Stimulated activated naive CD8-positive, alpha-beta T cell treated with anti-CD3 and anti-CD28 coated beads, Interleukin-15, Interleukin-2, amounts not matched to agents 100 ng/mL and 50 ng/mL, for 24 hours (primary cell): Measurements from ENCODE around the gene CHRNA3.

Experiments
- H3K27ac Mint-ChIP-seq: one replicate; pipeline ENCODE4 v1.8.0; 2021; ENCODE audit warnings: mild to moderate bottlenecking, mixed read lengths
- H3K27me3 Mint-ChIP-seq: one replicate; pipeline ENCODE4 v1.8.0; 2021; ENCODE audit warnings: mixed read lengths
- H3K36me3 Mint-ChIP-seq: one replicate; pipeline ENCODE4 v1.8.0; 2021; ENCODE audit warnings: low read depth, mixed read lengths
- H3K4me1 Mint-ChIP-seq: one replicate; pipeline ENCODE4 v1.8.0; 2021; ENCODE audit warnings: low read depth, mixed read lengths
- H3K4me3 Mint-ChIP-seq: one replicate; pipeline ENCODE4 v1.8.0; 2021; ENCODE audit warnings: mild to moderate bottlenecking, mixed read lengths
- H3K9me3 Mint-ChIP-seq: one replicate; pipeline ENCODE4 v1.8.0; 2021; ENCODE audit warnings: mixed read lengths

CHRNA3 gene

GRCh38 chr15:78620527-78621421, at the start of gene CHRNA3:
Gene CHRNA3, minus strand, starts transcription at chr15:78620996. Its CDS starts 202 bp downstream, at chr15:78620794.
- no peaks in the 10 kb centered on the region for H3K9me3 Mint-ChIP-seq
- no peak within 1 kb of the TSS for H3K27ac Mint-ChIP-seq
- H3K4me1 Mint-ChIP-seq = peaks cover 10% of the 10 kb centered on the region
- peak within 1 kb of the TSS; percentile 35 for H3K4me3 Mint-ChIP-seq
- H3K36me3 Mint-ChIP-seq = no peaks in the 10 kb centered on the region
- peaks cover 46% of the 10 kb centered on the region for H3K27me3 Mint-ChIP-seq

GRCh38 chr15:78668987-78669386, 48.2 kb upstream of the CHRNA3 start:
- no peaks in the 10 kb centered on the region for H3K36me3 Mint-ChIP-seq
- H3K27ac Mint-ChIP-seq = no peak overlapping the region
- peaks cover 14% of the 10 kb centered on the region for H3K4me1 Mint-ChIP-seq
- H3K27me3 Mint-ChIP-seq = no peaks in the 10 kb centered on the region
- no peaks in the 10 kb centered on the region for H3K9me3 Mint-ChIP-seq
- H3K4me3 Mint-ChIP-seq = no peak overlapping the region

GRCh38 chr15:78667578-78668236, 46.9 kb upstream of the CHRNA3 start:
- no peaks in the 10 kb centered on the region for H3K36me3 Mint-ChIP-seq
- H3K4me3 Mint-ChIP-seq = no peak overlapping the region

GRCh38 chr15:78666010-78666409, 45.2 kb upstream of the CHRNA3 start:
- Mint-ChIP-seq H3K27me3 (no peaks in the 10 kb centered on the region), H3K27ac (no peak overlapping the region), H3K36me3 (no peaks in the 10 kb centered on the region), H3K4me1 (peaks cover 16% of the 10 kb centered on the region), H3K9me3 (no peaks in the 10 kb centered on the region), H3K4me3 (no peak overlapping the region)

More at GRCh38 chr15:78667578-78668236, 46.9 kb upstream of the CHRNA3 start:
- Mint-ChIP-seq H3K4me1 (peaks cover 15% of the 10 kb centered on the region), H3K9me3 (no peaks in the 10 kb centered on the region), H3K27ac (no peak overlapping the region), H3K27me3 (no peaks in the 10 kb centered on the region)

GRCh38 chr15:78663703-78664102, 42.9 kb upstream of the CHRNA3 start:
- H3K9me3 Mint-ChIP-seq = no peaks in the 10 kb centered on the region
- no peaks in the 10 kb centered on the region for H3K36me3 Mint-ChIP-seq
- H3K4me3 Mint-ChIP-seq = no peak overlapping the region
- H3K27ac Mint-ChIP-seq = no peak overlapping the region
- no peaks in the 10 kb centered on the region for H3K27me3 Mint-ChIP-seq
- peaks cover 16% of the 10 kb centered on the region for H3K4me1 Mint-ChIP-seq

DNA sequence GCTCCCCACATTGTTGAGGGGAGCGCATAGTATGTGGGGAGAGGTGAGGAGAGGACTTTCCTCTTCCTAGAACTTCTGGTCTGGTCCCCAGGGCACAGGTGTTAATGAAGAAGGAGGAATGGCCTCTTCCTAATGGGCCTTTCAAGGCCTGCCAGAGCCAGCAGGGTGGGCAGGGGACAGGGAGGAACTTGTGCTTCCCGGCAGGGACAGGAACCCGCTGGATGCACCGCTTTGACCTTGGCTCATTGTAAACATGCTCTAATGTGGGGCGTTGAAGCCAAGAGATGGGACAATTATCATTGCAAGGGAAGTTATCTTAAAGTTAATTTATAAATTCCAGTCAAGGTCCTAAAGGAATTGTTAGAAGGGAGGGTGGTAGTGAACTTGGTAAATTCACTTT, 41.2 kb upstream of the CHRNA3 start:
- no peaks in the 10 kb centered on the region for H3K36me3 Mint-ChIP-seq
- peaks cover 16% of the 10 kb centered on the region for H3K4me1 Mint-ChIP-seq
- no peak overlapping the region for H3K4me3 Mint-ChIP-seq
- no peaks in the 10 kb centered on the region for H3K27me3 Mint-ChIP-seq
- no peaks in the 10 kb centered on the region for H3K9me3 Mint-ChIP-seq
- no peak overlapping the region for H3K27ac Mint-ChIP-seq

DNA sequence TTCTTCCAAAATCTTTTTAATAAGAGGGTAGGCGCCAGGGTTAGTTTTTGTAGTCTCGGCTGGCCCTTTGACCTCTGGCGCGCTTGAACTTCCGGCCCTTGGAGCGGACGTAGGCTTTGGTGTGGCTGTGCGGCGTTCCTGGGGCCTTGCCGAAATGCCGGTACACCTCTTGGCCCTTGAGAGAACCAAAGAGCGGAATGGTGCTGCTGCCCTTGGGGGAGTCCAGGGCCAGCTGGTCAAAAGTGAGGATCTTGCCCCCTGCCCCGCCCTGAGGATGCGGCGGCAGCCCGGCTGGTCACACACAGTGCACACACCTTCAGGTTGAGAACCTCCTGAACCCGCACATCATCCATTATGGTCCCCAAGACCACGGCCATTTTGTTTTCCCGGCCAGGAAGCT, 40.2 kb upstream of the CHRNA3 start:
- Mint-ChIP-seq H3K36me3 (no peaks in the 10 kb centered on the region), H3K27me3 (no peaks in the 10 kb centered on the region), H3K27ac (no peak overlapping the region), H3K4me3 (no peak overlapping the region), H3K9me3 (no peaks in the 10 kb centered on the region), H3K4me1 (peaks cover 8% of the 10 kb centered on the region)

- H3K4me1 Mint-ChIP-seq = peaks cover 4% of the 10 kb centered on the region
- no peaks in the 10 kb centered on the region for H3K9me3 Mint-ChIP-seq
- no peaks in the 10 kb centered on the region for H3K27me3 Mint-ChIP-seq
- no peak overlapping the region for H3K4me3 Mint-ChIP-seq
- no peak overlapping the region for H3K27ac Mint-ChIP-seq
- H3K36me3 Mint-ChIP-seq = no peaks in the 10 kb centered on the region
Observed at GRCh38 chr15:78660584-78660983, 39.8 kb upstream of the CHRNA3 start.

DNA sequence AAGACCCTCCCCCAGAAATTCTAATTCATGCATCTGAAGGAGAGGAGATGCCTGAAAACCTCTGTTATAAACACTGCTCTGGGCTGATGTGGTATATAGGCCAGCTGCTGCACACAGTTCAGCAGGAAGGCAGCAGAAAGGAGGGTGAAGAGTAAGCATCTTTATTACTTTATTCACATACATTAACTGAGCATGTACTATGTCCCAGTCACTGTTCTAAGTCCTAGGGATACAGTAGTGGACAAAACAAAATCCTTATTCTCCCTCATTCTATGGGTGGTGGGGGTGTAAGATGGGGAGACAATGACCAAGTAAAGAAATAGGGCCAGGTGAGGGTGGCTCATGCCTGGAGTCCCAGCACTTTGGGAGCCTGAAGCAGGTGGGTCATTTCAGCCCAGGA, 38.0 kb upstream of the CHRNA3 start:
- Mint-ChIP-seq H3K27ac (no peak overlapping the region), H3K4me1 (peaks cover 3% of the 10 kb centered on the region), H3K9me3 (no peaks in the 10 kb centered on the region), H3K36me3 (no peaks in the 10 kb centered on the region), H3K27me3 (no peaks in the 10 kb centered on the region), H3K4me3 (no peak overlapping the region)

DNA sequence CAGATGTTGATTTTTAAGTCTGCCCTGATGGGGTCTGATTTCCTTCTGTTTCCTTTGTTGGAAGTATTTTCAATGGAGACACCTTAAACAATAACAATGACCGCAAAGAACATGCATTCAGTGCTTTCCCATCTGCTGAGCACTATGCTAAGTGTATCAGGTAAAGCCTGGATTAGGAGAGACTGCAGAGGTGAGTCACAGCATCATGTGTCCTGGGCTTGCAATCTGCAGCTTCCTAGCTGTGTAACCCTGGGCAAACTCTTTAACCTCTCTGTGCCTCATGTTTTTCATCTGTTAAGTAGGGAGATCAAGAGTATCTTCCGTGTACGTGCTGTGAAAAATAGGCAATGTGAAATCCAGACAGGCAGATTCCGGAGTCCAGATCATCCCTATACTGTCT, 33.5 kb upstream of the CHRNA3 start:
- H3K4me3 Mint-ChIP-seq = no peak overlapping the region
- H3K27me3 Mint-ChIP-seq = no peaks in the 10 kb centered on the region
- H3K9me3 Mint-ChIP-seq = no peaks in the 10 kb centered on the region
- no peaks in the 10 kb centered on the region for H3K36me3 Mint-ChIP-seq
- no peaks in the 10 kb centered on the region for H3K4me1 Mint-ChIP-seq
- H3K27ac Mint-ChIP-seq = no peak overlapping the region

- Mint-ChIP-seq H3K27ac (no peak overlapping the region), H3K4me3 (no peak overlapping the region), H3K36me3 (no peaks in the 10 kb centered on the region), H3K9me3 (no peaks in the 10 kb centered on the region), H3K27me3 (no peaks in the 10 kb centered on the region), H3K4me1 (no peaks in the 10 kb centered on the region)
Observed at GRCh38 chr15:78651930-78652615, 31.3 kb upstream of the CHRNA3 start.

DNA sequence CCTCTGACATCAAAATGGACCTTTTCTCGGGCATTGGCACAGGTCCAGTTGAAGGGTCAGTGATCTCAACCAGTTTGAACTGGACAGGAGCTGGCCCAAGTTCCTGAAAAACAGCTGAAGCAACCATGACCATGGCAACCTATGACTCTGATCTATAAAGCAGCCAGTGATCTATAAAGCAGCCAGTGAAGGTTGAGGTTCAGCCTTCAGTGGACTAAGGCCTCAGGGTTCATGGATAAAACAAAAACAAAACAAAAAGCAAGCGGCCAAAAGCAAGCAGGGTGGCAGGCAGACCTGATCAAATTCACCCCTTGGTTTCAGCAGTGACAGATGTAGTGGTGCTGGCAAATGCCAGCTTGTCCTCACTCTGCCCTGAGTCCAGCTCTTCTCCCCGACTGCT, 30.2 kb upstream of the CHRNA3 start:
- H3K4me1 Mint-ChIP-seq = no peaks in the 10 kb centered on the region
- no peaks in the 10 kb centered on the region for H3K9me3 Mint-ChIP-seq
- no peaks in the 10 kb centered on the region for H3K27me3 Mint-ChIP-seq
- no peak overlapping the region for H3K27ac Mint-ChIP-seq
- H3K4me3 Mint-ChIP-seq = no peak overlapping the region
- no peaks in the 10 kb centered on the region for H3K36me3 Mint-ChIP-seq

DNA sequence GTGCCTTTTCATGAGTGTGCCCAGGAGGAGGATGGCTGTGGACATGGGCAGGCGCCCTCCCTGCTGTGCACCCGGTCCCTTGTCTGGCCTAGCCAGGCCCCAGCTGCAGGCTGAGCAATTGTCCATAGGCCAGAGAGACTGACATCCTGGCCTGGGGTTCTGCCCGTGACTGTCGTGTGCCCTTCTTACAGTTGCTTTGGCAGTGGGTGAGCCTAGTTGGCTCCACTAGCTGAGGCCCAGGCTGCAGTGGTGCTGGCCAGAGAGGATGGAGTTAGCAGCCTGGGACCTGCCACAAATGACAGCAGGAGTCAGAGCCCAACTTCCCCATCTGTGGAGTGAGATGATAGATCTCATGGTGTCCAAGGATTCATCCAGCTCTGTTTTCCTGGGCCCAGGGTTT, 29.2 kb upstream of the CHRNA3 start:
- no peak overlapping the region for H3K27ac Mint-ChIP-seq
- H3K4me1 Mint-ChIP-seq = no peaks in the 10 kb centered on the region

GRCh38 chr15:78645009-78645408, 24.2 kb upstream of the CHRNA3 start:
- H3K4me1 Mint-ChIP-seq = peaks cover 9% of the 10 kb centered on the region
- no peaks in the 10 kb centered on the region for H3K9me3 Mint-ChIP-seq
- H3K27me3 Mint-ChIP-seq = peaks cover 5% of the 10 kb centered on the region
- no peaks in the 10 kb centered on the region for H3K36me3 Mint-ChIP-seq
- H3K27ac Mint-ChIP-seq = no peak overlapping the region
- H3K4me3 Mint-ChIP-seq = no peak overlapping the region

More for the DNA sequence above, 29.2 kb upstream of the CHRNA3 start:
- Mint-ChIP-seq H3K36me3 (no peaks in the 10 kb centered on the region), H3K9me3 (no peaks in the 10 kb centered on the region), H3K4me3 (no peak overlapping the region), H3K27me3 (no peaks in the 10 kb centered on the region)

DNA sequence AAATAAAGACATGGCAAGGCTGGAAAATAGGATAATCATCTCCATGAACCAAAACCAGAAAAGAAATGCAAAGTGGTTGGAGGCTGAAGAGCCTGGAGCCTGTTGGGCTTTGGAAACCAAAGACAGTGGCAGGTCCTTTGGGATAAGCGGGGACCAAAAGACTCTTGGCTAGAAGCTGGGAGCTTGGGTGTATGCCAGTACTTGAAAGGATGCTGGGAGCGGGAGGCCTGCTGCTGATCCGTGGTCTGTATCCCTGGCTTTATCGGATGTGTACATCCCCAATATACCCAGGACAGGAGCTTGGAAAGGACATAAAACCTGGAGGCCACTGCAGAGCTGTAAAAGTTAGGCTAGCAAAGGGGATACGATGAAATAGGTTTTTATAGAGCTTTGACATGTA, 21.5 kb upstream of the CHRNA3 start:
- Mint-ChIP-seq H3K27ac (no peak overlapping the region), H3K4me1 (peaks cover 9% of the 10 kb centered on the region), H3K27me3 (peaks cover 5% of the 10 kb centered on the region), H3K36me3 (no peaks in the 10 kb centered on the region), H3K4me3 (no peak overlapping the region), H3K9me3 (no peaks in the 10 kb centered on the region)
